ENCODE measurements around the gene PSMB8.

- TF ChIP-seq, protein P1, sequence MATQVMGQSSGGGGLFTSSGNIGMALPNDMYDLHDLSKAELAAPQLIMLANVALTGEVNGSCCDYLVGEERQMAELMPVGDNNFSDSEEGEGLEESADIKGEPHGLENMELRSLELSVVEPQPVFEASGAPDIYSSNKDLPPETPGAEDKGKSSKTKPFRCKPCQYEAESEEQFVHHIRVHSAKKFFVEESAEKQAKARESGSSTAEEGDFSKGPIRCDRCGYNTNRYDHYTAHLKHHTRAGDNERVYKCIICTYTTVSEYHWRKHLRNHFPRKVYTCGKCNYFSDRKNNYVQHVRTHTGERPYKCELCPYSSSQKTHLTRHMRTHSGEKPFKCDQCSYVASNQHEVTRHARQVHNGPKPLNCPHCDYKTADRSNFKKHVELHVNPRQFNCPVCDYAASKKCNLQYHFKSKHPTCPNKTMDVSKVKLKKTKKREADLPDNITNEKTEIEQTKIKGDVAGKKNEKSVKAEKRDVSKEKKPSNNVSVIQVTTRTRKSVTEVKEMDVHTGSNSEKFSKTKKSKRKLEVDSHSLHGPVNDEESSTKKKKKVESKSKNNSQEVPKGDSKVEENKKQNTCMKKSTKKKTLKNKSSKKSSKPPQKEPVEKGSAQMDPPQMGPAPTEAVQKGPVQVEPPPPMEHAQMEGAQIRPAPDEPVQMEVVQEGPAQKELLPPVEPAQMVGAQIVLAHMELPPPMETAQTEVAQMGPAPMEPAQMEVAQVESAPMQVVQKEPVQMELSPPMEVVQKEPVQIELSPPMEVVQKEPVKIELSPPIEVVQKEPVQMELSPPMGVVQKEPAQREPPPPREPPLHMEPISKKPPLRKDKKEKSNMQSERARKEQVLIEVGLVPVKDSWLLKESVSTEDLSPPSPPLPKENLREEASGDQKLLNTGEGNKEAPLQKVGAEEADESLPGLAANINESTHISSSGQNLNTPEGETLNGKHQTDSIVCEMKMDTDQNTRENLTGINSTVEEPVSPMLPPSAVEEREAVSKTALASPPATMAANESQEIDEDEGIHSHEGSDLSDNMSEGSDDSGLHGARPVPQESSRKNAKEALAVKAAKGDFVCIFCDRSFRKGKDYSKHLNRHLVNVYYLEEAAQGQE (IDR thresholded peaks at IDR 0.05; ENCODE audit: insufficient read depth in 1 of 2, low read depth in 2 of 2, low read length in 2 of 2), result no peak
- TF ChIP-seq POLR2AphosphoS5 (IDR thresholded peaks at IDR 0.05; ENCODE audit: low read depth, low read length) (no peak), TAF1 (IDR thresholded peaks at IDR 0.05; ENCODE audit: borderline replicate concordance, insufficient read depth, low read length) (no peak), FOXP2 (optimal IDR thresholded peaks at IDR 0.05; ENCODE audit: borderline replicate concordance, extremely low read depth, extremely low read length, insufficient read depth) (no peak), SIN3A (IDR thresholded peaks at IDR 0.05; ENCODE audit: borderline replicate concordance, insufficient read depth, low read length) (no peak)
Measured at GRCh38 chr6:32830017-32830416, 13.8 kb downstream of the PSMB8 start.

All from PFSK-1 (cell line).